ENCODE data around the gene EML4. TPM values are rescaled to one million over a fixed set of nuclear protein-coding genes. Genes with fewer than 3 reads are reported as not detected.

The EML4 gene
- total RNA-seq, 4 donors from 2014 or later, result 14.5 to 23.2 (median 17.8) TPM

DNA sequence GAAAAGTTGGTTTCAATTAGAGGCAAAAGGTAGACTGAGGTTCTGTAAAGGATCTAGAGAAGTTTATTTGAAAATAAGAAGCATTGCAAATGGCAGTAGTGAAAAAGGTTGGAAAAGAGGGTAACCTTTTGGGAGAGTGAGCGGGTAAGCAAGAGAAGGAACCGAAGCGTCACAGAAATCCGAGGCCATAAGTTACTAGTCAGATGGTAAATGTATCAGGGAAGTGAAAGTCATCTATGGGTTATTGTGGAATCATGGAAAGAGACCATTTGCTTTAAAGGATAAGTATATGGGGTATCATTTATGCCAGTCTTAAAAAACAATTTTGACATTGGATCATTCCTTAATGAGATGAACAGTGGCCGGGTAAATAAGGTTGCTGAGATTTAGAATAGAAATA, 30.5 kb downstream of the EML4 start:
- TF ChIP-seq POLR2A (IDR thresholded peaks at IDR 0.05; ENCODE audit: low read depth), result no peak
- no peak for TF ChIP-seq POLR2AphosphoS5 (IDR thresholded peaks at IDR 0.05)
- TF ChIP-seq, protein P1, sequence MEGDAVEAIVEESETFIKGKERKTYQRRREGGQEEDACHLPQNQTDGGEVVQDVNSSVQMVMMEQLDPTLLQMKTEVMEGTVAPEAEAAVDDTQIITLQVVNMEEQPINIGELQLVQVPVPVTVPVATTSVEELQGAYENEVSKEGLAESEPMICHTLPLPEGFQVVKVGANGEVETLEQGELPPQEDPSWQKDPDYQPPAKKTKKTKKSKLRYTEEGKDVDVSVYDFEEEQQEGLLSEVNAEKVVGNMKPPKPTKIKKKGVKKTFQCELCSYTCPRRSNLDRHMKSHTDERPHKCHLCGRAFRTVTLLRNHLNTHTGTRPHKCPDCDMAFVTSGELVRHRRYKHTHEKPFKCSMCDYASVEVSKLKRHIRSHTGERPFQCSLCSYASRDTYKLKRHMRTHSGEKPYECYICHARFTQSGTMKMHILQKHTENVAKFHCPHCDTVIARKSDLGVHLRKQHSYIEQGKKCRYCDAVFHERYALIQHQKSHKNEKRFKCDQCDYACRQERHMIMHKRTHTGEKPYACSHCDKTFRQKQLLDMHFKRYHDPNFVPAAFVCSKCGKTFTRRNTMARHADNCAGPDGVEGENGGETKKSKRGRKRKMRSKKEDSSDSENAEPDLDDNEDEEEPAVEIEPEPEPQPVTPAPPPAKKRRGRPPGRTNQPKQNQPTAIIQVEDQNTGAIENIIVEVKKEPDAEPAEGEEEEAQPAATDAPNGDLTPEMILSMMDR (IDR thresholded peaks at IDR 0.05), result no peak
- TF ChIP-seq EP300 (IDR thresholded peaks at IDR 0.05), result no peak
- no peak overlapping the region for H3K4me3 ChIP-seq
- WGBS, result 92% methylated on average over 5 of the region's 5 CpGs
- no peaks in the 10 kb centered on the region for H3K36me3 ChIP-seq
- H3K27ac ChIP-seq (replicated peaks in 1 of 4), result no peak overlapping the region
- intact Hi-C loops (cut with DNase I), result loop anchor here (5.0 kb wide), 1 partner anchor 102 kb away; no protein-coding TSS in a partner anchor
- DNase-seq (ENCODE audit: extremely low spot score), result no peak
- no peaks in the 10 kb centered on the region for H3K9me3 ChIP-seq
- H3K4me1 ChIP-seq, result peaks cover 3 to 17% (median 13%) of the 10 kb centered on the region in 4 donors
- no peaks in the 10 kb centered on the region for H3K27me3 ChIP-seq

DNA sequence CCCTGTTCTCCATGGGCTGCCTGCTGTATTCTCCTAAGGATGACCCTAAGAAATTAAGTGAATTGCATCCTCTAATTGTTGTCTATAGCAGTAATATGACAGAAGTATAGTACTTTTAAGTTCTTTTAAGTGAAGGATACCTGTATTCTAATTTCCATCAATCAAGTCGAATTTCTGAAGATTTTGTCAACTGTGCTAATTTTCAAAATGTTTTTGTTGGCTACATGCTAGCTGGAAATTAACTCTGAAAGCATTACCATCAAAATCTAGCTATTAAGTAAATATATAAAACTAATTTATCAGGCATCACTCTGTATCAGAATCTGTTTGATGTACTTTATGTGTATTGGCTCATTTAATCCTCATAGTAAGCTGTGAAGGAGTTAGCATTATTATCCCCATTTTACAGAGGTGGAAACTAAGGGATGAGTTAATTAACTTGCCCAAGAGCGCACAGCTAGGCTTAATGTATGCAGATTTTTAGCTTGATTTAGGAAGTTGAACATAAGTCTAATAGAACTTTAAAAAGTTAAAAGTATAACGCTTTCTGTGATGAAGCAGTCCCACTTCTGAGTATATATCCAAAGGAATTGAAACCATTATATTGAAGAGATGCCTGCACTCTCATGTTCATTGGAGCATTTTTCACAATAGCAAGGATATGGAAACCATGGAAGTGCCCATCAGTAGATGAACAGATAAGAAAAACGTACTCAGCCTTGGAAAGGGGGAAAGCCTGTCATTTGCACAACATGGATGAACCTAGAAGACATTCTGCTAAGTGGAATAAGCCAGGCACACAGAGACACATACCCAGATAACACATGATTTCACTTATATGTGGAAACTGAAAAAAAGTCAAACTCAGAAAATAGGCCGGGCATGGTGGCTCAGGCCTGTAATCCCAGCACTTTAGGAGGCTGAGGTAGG, 32.0 kb downstream of the EML4 start:
- no peak for DNase-seq (ENCODE audit: extremely low spot score)
- TF ChIP-seq EP300 (IDR thresholded peaks at IDR 0.05), result no peak
- TF ChIP-seq, protein P1 (IDR thresholded peaks at IDR 0.05), result no peak
- Histone ChIP-seq H3K27ac (replicated peaks in 1 of 4) (no peak overlapping the region), H3K27me3 (no peaks in the 10 kb centered on the region), H3K9me3 (no peaks in the 10 kb centered on the region), H3K4me1 (peaks cover 3 to 17% (median 11%) of the 10 kb centered on the region in 4 donors), H3K36me3 (no peaks in the 10 kb centered on the region), H3K4me3 (no peak overlapping the region)
- intact Hi-C loops (cut with DNase I), result no loop called here
- WGBS, result 79% methylated on average over 5 of the region's 5 CpGs

DNA sequence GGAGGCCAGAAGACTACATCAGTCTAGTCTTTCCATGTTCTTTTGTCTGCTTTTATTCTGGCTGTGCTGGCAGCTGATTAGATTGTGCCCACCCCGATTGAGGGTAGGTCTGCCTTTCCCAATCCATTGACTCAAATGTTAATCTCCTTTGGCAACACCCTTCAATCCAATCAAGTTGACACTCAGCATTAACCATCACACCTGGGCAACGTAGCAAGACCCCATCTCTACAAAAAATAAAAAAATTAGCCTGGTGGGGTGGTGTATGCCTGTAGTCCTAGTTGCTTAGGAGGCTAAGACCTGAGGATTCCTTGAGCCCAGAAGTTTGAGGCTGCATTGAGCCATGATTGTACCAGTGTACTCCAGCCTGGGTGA, 33.5 kb downstream of the EML4 start:
- Histone ChIP-seq H3K36me3 (no peaks in the 10 kb centered on the region), H3K27me3 (no peaks in the 10 kb centered on the region), H3K4me3 (no peak overlapping the region), H3K4me1 (peaks cover 0 to 17% (median 8%) of the 10 kb centered on the region in 4 donors), H3K9me3 (no peaks in the 10 kb centered on the region), H3K27ac (replicated peaks in 1 of 4) (no peak overlapping the region)
- intact Hi-C loops (cut with DNase I), result no loop called here
- 100% methylated on average over 2 of the region's 2 CpGs for WGBS
- TF ChIP-seq EP300 (IDR thresholded peaks at IDR 0.05) (no peak), POLR2AphosphoS5 (IDR thresholded peaks at IDR 0.05) (no peak), POLR2A (IDR thresholded peaks at IDR 0.05; ENCODE audit: low read depth) (no peak)
- TF ChIP-seq, protein P1 (IDR thresholded peaks at IDR 0.05), result no peak
- no peak for DNase-seq (ENCODE audit: extremely low spot score)

DNA sequence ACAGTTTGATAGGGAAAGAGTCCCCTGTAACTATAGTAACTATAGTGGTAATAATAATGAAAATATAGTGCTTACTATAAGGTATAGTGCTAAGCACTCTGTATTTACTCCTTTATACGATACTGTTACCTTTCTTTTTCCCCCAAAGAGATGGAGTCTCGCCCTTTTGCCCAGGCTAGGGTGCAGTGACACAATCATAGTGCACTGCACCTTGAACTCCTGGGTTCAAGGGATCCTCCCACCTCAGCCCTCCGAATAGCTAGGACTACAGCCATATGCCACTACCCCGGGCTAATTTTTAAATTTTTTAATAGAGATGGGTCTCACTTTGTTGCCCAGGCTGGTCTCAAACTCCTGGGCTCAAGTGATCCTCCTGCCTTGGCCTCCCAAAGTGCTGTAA, 34.6 kb downstream of the EML4 start:
- 94% methylated on average over 4 of the region's 4 CpGs for WGBS
- no peak overlapping the region for H3K4me3 ChIP-seq
- no peak overlapping the region for H3K27ac ChIP-seq (replicated peaks in 1 of 4)
- TF ChIP-seq EP300 (IDR thresholded peaks at IDR 0.05), result no peak
- no peaks in the 10 kb centered on the region for H3K27me3 ChIP-seq
- H3K9me3 ChIP-seq, result no peaks in the 10 kb centered on the region
- H3K4me1 ChIP-seq, result peaks cover 0 to 17% (median 8%) of the 10 kb centered on the region in 4 donors
- DNase-seq (ENCODE audit: extremely low spot score), result no peak
- H3K36me3 ChIP-seq, result no peaks in the 10 kb centered on the region
- intact Hi-C loops (cut with DNase I), result no loop called here

DNA sequence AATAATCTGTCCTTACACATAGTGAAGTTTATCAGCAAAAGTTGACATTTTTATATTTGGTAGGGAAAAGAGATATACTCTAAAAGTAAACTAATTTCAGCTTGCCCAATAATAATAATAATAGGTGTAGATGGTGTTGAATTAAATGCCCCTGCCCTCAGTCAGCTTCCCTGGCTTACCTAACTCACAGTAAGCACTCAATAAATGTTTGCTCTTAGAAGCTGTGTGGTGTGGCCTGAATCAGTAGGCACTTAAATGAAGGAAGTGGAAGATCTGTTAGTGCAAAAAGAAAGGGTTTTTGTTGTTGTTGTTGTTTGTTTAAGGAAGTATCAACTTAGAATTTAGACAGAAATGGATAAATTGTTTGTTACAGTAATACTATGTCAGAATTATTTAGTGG, 36.2 kb downstream of the EML4 start:
- no peak overlapping the region for H3K4me3 ChIP-seq
- TF ChIP-seq, protein P1 (IDR thresholded peaks at IDR 0.05), result no peak
- TF ChIP-seq POLR2AphosphoS5 (IDR thresholded peaks at IDR 0.05) (no peak), POLR2A (IDR thresholded peaks at IDR 0.05; ENCODE audit: low read depth) (no peak), EP300 (IDR thresholded peaks at IDR 0.05) (no peak)
- H3K4me1 ChIP-seq, result peaks cover 0 to 14% (median 6%) of the 10 kb centered on the region in 4 donors
- no peak for DNase-seq (ENCODE audit: extremely low spot score)
- H3K9me3 ChIP-seq, result no peaks in the 10 kb centered on the region
- intact Hi-C loops (cut with DNase I), result no loop called here
- no peak overlapping the region for H3K27ac ChIP-seq (replicated peaks in 1 of 4)
- H3K27me3 ChIP-seq, result no peaks in the 10 kb centered on the region
- H3K36me3 ChIP-seq, result no peaks in the 10 kb centered on the region
